ENCODE data around the gene ELOF1. TPM values are rescaled to one million over a fixed set of nuclear protein-coding genes. Genes with fewer than 3 reads are reported as not detected.

ELOF1 gene
- total RNA-seq, 2 experiments from 2014 or later, result 31.8 to 33.2 TPM

- H3K27me3 ChIP-seq (ENCODE audit: control insufficient read depth in 1 of 2, insufficient read depth in 2 of 2, low read length in 2 of 2), result peaks cover 17 to 23% of the 10 kb centered on the region in 2 experiments
- peaks cover 0 to 6% of the 10 kb centered on the region in 2 experiments for H3K9me3 ChIP-seq (ENCODE audit: control insufficient read depth in 1 of 2, insufficient read depth in 1 of 2, low read length in 2 of 2)
- no peaks in the 10 kb centered on the region for H3K36me3 ChIP-seq (ENCODE audit: insufficient read depth, low read length)
- POLR2A ChIA-PET, result no interaction called here
- Mint-ChIP-seq H3K4me1 (ENCODE audit: low read depth) (peaks cover 9% of the 10 kb centered on the region), H3K27ac (no peak overlapping the region), H3K36me3 (ENCODE audit: low read depth) (no peaks in the 10 kb centered on the region), H3K4me3 (no peak overlapping the region), H3K9me3 (no peaks in the 10 kb centered on the region), H3K27me3 (peaks cover 28% of the 10 kb centered on the region)
- no peak for ATAC-seq (ENCODE audit: poor library complexity)
- H3K4me3 ChIP-seq (ENCODE audit: low read length), result no peak overlapping the region
- no peak overlapping the region for H3K27ac ChIP-seq (ENCODE audit: low read depth in 1 of 2, low read length in 2 of 2)
- peaks cover 21% of the 10 kb centered on the region for H3K4me1 ChIP-seq (ENCODE audit: insufficient read depth, low read length)
- DNase-seq, result no peak
- CTCF ChIA-PET, result no interaction called here
- intact Hi-C loops (cut with DNase I, micrococcal nuclease), result no loop called here
- TF ChIP-seq, protein P1, sequence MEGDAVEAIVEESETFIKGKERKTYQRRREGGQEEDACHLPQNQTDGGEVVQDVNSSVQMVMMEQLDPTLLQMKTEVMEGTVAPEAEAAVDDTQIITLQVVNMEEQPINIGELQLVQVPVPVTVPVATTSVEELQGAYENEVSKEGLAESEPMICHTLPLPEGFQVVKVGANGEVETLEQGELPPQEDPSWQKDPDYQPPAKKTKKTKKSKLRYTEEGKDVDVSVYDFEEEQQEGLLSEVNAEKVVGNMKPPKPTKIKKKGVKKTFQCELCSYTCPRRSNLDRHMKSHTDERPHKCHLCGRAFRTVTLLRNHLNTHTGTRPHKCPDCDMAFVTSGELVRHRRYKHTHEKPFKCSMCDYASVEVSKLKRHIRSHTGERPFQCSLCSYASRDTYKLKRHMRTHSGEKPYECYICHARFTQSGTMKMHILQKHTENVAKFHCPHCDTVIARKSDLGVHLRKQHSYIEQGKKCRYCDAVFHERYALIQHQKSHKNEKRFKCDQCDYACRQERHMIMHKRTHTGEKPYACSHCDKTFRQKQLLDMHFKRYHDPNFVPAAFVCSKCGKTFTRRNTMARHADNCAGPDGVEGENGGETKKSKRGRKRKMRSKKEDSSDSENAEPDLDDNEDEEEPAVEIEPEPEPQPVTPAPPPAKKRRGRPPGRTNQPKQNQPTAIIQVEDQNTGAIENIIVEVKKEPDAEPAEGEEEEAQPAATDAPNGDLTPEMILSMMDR (IDR thresholded peaks at IDR 0.05), result no peak
These were observed 19.3 kb downstream of the ELOF1 start for GRCh38 chr19:11539495-11540365.

DNA sequence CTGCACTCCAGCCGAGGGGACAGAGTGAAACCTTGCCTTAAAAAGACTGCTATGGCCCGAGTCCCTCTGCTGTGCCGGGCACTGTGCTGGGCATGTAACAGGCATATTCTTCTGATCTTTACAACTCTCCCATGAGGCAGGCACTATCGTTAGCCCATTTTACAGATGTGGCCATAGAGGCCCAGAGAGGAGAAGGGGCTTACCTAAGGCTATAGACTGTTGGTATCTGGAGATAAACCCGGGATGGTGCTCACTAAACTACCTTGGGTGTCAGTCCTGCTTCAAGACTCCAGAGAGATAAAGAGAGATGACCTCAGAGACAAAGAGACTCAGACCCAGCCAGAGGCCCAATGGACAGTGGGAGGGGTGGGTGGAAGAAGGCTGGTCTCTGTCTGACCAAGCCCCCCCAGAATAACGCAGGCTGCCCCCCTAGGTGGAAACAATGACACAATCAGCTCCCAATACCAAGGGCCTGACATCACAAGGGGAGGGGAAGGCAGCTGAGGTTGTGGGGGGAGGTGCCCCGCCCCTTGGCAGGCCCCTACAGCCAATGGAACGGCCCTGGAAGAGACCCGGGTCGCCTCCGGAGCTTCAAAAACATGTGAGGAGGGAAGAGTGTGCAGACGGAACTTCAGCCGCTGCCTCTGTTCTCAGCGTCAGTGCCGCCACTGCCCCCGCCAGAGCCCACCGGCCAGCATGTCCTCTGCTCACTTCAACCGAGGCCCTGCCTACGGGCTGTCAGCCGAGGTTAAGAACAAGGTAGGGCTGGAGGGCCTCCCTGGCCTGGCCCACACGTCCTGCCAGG, 20.6 kb downstream of the ELOF1 start, which contains the start of gene CNN1:
TSS of gene CNN1 (plus strand) at position 620 of the 805 bp plus-strand sequence. CDS start at position 697, 77 bp downstream.
- ATAC-seq (ENCODE audit: poor library complexity), result no peak
- H3K4me3 Mint-ChIP-seq, result no peak within 1 kb of the TSS
- Histone ChIP-seq H3K27me3 (ENCODE audit: control insufficient read depth in 1 of 2, insufficient read depth in 2 of 2, low read length in 2 of 2) (peaks cover 17 to 23% of the 10 kb centered on the region in 2 experiments), H3K36me3 (ENCODE audit: insufficient read depth, low read length) (no peaks in the 10 kb centered on the region), H3K27ac (ENCODE audit: low read depth in 1 of 2, low read length in 2 of 2) (no peak within 1 kb of the TSS), H3K4me3 (ENCODE audit: low read length) (no peak within 1 kb of the TSS), H3K4me1 (ENCODE audit: insufficient read depth, low read length) (peaks cover 21% of the 10 kb centered on the region), H3K9me3 (ENCODE audit: control insufficient read depth in 1 of 2, insufficient read depth in 1 of 2, low read length in 2 of 2) (peaks cover 0 to 6% of the 10 kb centered on the region in 2 experiments)
- TF ChIP-seq, protein P1 (IDR thresholded peaks at IDR 0.05), result no peak
- ChIA-PET POLR2A (no interaction called here), CTCF (no interaction called here)
- H3K9me3 Mint-ChIP-seq, result no peaks in the 10 kb centered on the region
- no peak for DNase-seq
- H3K36me3 Mint-ChIP-seq (ENCODE audit: low read depth), result no peaks in the 10 kb centered on the region
- peaks cover 23% of the 10 kb centered on the region for H3K27me3 Mint-ChIP-seq
- H3K27ac Mint-ChIP-seq, result no peak within 1 kb of the TSS
- peaks cover 12% of the 10 kb centered on the region for H3K4me1 Mint-ChIP-seq (ENCODE audit: low read depth)
- intact Hi-C loops (cut with DNase I, micrococcal nuclease), result no loop called here

DNA sequence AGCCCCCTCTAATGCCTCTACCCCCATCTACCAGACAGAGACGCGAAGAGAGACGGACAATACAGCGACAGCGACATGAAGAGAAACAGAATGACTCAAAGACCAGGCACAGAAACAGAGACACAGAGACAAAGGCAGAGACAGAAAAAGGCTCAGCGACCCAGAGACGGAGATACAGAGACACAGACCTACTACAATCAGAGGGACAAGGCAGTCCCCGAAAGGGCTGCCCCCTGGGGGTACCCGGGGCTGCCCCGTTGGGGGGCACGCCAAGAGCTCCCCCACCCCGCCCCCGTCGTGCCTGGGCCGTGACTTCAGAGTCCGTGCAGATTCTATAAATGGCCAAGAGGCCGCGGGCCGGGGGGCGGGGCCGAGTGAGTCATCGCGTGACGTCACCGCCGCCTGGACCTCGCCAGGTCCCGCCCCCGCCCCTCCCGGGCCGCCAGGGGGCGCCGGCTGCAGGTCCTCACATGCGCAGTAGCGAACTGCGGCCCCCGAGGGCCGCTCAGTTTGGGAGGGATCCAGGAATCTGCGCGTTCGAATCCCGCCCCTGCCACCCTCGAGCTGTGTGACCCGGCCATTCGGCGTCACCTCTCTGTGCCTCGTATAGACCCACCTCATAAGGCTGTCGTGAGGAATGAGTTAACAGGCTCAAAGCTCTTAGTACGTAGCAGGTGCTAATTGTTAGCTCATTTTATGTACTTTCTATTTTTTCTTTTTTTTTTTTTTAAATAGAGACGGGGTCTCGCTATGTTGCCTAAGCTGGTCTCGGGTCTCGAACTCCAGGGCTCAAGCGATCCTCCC, 23.0 kb downstream of the ELOF1 start:
- ChIA-PET POLR2A (interaction anchor here (1.1 to 1.4 kb wide), 2 partner anchors 16 to 23 kb away, joined by 3 to 8 read pairs; partner anchors contain the start of gene ELOF1), CTCF (interaction anchor here (0.7 to 1.3 kb wide), 4 partner anchors 8 to 500 kb away, joined by 3 to 5 read pairs (median 4); partner anchors contain the start of gene ELOF1)
- peaks cover 20% of the 10 kb centered on the region for H3K27me3 Mint-ChIP-seq
- H3K36me3 Mint-ChIP-seq (ENCODE audit: low read depth), result no peaks in the 10 kb centered on the region
- no peak overlapping the region for H3K27ac ChIP-seq (ENCODE audit: low read depth in 1 of 2, low read length in 2 of 2)
- no peaks in the 10 kb centered on the region for H3K9me3 Mint-ChIP-seq
- peak; percentile 59 to 92 (median 79) for DNase-seq
- H3K36me3 ChIP-seq (ENCODE audit: insufficient read depth, low read length), result no peaks in the 10 kb centered on the region
- peak overlapping the region; percentile 24 for H3K4me3 ChIP-seq (ENCODE audit: low read length)
- peak overlapping the region; percentile 48 for H3K27ac Mint-ChIP-seq
- ATAC-seq (ENCODE audit: poor library complexity), result peak; percentile 84
- TF ChIP-seq, protein P1 (IDR thresholded peaks at IDR 0.05), result peak; percentile 87
- H3K4me1 ChIP-seq (ENCODE audit: insufficient read depth, low read length), result peaks cover 21% of the 10 kb centered on the region
- H3K27me3 ChIP-seq (ENCODE audit: control insufficient read depth in 1 of 2, insufficient read depth in 2 of 2, low read length in 2 of 2), result peaks cover 17 to 18% of the 10 kb centered on the region in 2 experiments
- H3K9me3 ChIP-seq (ENCODE audit: control insufficient read depth in 1 of 2, insufficient read depth in 1 of 2, low read length in 2 of 2), result peaks cover 0 to 6% of the 10 kb centered on the region in 2 experiments
- intact Hi-C loops (cut with DNase I, micrococcal nuclease), result loop anchor here (1.0 kb wide), 2 partner anchors 21 to 51 kb away; no protein-coding TSS in a partner anchor
- peaks cover 12% of the 10 kb centered on the region for H3K4me1 Mint-ChIP-seq (ENCODE audit: low read depth)
- peak overlapping the region; percentile 71 for H3K4me3 Mint-ChIP-seq

Data from CD4-positive, alpha-beta T cell (primary cell).